ENCODE results near the gene PDLIM5.
A peak's percentile ranks its signal among the peaks of the same experiment; 100 is the strongest.

Gene PDLIM5

DNA sequence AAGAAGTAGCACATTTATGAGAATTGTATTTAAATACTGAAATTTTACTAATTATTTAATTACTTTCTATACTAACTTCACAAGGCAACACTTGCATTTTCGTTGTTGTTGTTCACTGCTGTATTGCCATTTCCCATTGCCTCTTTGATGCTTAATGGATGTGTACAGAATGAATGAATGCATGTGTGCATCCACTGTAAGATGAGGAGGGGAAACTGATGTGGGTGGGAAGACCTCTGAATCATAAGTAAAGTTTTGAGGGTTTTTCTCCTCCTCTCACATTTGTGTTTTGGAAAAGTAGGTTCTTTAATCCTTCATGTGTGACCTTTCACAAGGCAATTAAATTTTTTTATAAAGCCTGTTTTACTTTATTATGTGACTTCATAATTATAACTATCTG is 46.8 kb downstream of the PDLIM5 start:
- TF ChIP-seq, protein P1, sequence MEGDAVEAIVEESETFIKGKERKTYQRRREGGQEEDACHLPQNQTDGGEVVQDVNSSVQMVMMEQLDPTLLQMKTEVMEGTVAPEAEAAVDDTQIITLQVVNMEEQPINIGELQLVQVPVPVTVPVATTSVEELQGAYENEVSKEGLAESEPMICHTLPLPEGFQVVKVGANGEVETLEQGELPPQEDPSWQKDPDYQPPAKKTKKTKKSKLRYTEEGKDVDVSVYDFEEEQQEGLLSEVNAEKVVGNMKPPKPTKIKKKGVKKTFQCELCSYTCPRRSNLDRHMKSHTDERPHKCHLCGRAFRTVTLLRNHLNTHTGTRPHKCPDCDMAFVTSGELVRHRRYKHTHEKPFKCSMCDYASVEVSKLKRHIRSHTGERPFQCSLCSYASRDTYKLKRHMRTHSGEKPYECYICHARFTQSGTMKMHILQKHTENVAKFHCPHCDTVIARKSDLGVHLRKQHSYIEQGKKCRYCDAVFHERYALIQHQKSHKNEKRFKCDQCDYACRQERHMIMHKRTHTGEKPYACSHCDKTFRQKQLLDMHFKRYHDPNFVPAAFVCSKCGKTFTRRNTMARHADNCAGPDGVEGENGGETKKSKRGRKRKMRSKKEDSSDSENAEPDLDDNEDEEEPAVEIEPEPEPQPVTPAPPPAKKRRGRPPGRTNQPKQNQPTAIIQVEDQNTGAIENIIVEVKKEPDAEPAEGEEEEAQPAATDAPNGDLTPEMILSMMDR (conservative IDR thresholded peaks at IDR 0.05; ENCODE audit: control insufficient read depth, insufficient read depth, low read depth, low read length) = no peak
- no peak overlapping the region for H3K4me3 ChIP-seq (ENCODE audit: control insufficient read depth, low read depth, low read length)

DNA sequence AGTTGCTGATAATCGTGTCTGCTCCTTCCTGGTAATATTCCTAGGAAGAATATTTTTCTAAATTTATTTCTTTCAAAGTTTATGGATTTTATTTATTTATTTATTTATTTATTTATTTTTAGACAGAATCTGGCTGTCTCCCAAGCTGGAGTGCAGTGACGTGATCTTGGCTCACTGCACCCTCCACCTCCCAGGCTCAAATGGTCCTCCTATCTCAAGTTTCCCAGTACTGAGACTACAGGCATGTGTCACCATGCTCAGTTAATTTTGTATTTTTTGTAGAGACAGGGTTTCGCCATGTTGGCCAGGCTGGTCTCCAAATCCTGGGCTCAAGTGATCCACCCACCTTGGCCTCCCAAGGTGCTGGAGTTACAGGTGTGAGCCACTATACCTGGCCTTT is 48.9 kb downstream of the PDLIM5 start:
- no peak overlapping the region for H3K4me3 ChIP-seq (ENCODE audit: control insufficient read depth, low read depth, low read length)
- peak; percentile 51 for DNase-seq (ENCODE audit: low read depth)
- TF ChIP-seq, protein P1 (conservative IDR thresholded peaks at IDR 0.05; ENCODE audit: control insufficient read depth, insufficient read depth, low read depth, low read length) = no peak

More for the DNA sequence above, 46.8 kb downstream of the PDLIM5 start:
- DNase-seq (ENCODE audit: low read depth) = no peak

DNA sequence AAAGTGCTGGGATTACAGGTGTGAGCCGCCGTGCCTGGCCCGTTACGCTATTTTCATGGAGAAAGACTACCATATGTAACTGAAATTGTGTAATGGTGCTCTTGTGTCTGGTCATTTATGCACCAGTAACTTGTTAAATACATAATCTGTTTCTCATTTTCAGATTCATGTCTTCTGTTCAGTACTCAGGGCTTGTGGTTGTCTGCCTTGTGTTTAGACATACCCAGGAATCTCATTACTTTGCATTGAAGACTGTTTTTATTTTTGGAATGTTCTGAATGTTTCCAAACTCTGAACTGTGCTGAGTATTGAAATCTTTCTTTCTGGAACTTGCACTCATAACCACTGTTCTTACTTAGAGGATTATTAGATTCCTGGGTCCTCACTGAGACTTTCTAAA is 52.8 kb downstream of the PDLIM5 start:
- TF ChIP-seq, protein P1 (conservative IDR thresholded peaks at IDR 0.05; ENCODE audit: control insufficient read depth, insufficient read depth, low read depth, low read length) = no peak
- H3K4me3 ChIP-seq (ENCODE audit: control insufficient read depth, low read depth, low read length) = no peak overlapping the region
- DNase-seq (ENCODE audit: low read depth) = peak; percentile 66

DNA sequence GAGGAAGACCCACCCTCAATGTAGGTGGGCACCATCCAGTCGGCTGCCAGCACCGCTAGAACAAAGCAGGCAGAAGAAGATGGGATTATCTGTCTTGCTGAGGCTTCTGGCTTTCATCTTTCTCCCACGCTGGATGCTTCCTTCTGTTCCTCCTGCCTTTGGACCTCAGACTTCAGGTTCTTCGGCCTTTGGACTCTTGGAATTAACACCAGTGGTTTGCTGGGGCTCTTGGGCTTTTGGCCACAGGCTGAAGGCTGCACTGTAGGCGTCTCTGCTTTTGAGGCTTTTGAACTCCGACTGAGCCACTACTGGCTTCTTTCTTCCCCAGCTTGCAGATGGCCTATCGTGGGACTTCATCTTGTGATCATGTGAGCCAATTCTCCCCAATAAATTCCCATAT is 55.1 kb downstream of the PDLIM5 start:
- H3K4me3 ChIP-seq (ENCODE audit: control insufficient read depth, low read depth, low read length) = no peak overlapping the region
- TF ChIP-seq, protein P1 (conservative IDR thresholded peaks at IDR 0.05; ENCODE audit: control insufficient read depth, insufficient read depth, low read depth, low read length) = no peak
- no peak for DNase-seq (ENCODE audit: low read depth)

DNA sequence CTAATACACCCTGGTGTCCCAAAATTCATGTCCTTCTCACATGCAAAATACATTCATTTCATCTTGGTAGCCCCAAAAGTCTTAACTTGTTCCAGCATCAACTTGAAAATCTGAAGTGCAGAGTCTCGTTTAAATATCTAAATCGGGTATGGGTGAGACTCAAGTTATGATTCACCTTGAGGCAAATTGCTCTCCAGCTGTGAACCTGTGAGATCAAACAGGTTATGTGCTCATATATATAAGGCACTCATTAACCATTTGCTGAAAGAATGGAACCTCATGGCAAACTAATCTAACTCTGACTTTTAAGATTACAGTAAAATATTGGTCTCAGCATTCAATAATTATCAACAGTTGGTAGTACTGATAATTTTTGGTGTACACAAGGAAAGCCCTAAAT is 55.5 kb downstream of the PDLIM5 start:
- no peak overlapping the region for H3K4me3 ChIP-seq (ENCODE audit: control insufficient read depth, low read depth, low read length)
- DNase-seq (ENCODE audit: low read depth) = no peak
- TF ChIP-seq, protein P1 (conservative IDR thresholded peaks at IDR 0.05; ENCODE audit: control insufficient read depth, insufficient read depth, low read depth, low read length) = no peak

DNA sequence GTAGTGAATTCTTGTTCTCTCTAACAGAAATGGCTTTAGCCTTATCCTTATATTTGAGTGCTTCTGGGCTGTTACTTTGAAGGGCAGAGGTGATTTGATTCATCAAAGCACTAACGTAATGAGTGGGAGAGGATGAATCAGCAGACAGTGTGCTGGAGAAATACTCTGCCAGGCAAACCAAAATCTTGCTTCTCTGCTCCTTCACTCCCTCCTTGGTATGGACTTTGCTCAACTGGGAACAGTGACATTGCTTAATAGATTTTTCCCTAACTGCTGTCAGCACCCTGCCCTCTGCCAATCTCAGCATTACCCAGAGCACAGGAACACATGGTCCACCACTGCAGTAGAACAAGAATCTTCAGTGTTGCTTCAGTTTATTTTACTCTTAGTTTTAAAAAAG is 56.0 kb downstream of the PDLIM5 start:
- TF ChIP-seq, protein P1 (conservative IDR thresholded peaks at IDR 0.05; ENCODE audit: control insufficient read depth, insufficient read depth, low read depth, low read length) = no peak
- DNase-seq (ENCODE audit: low read depth) = peak; percentile 98
- no peak overlapping the region for H3K4me3 ChIP-seq (ENCODE audit: control insufficient read depth, low read depth, low read length)

DNA sequence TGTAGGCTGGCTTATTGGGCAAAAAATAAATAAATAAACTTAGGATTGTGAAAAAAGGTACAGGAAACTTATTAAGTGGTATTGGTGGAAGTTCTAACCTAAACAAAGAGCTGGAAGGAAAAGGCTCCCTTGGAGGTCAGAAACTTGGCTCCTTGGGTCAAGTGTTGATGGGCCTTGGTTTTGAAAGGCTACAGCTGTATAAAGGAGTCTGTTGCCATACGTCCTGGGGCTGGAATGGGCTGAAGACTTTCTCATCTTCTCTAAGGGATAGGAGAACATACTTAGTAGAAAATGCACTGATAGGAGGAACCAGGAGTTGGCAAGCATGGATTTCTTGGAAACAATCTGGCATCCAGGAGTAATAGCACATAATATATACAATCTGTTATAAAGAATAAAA is 56.6 kb downstream of the PDLIM5 start:
- no peak for DNase-seq (ENCODE audit: low read depth)
- no peak overlapping the region for H3K4me3 ChIP-seq (ENCODE audit: control insufficient read depth, low read depth, low read length)
- TF ChIP-seq, protein P1 (conservative IDR thresholded peaks at IDR 0.05; ENCODE audit: control insufficient read depth, insufficient read depth, low read depth, low read length) = no peak

Measured in fibroblast of mammary gland (primary cell).